Fibroblast of villous mesenchyme (primary cell): ENCODE results near the gene RANGRF. TPM values are rescaled to one million over a fixed set of nuclear protein-coding genes. Genes with fewer than 3 reads are reported as not detected.

Experiments used
- DNase-seq: peaks from one replicate; pipeline ENCODE4 v3.0.0-alpha.2; 2010; ENCODE audit warnings: low read depth
- H3K4me3 ChIP-seq: 2 replicates; pipeline ENCODE4 v1.5.1; 2011; ENCODE audit warnings: low read depth, mild to moderate bottlenecking, low read length
- CTCF ChIP-seq: IDR thresholded peaks from 2 replicates; pipeline ENCODE4 v1.5.1; 2012; ENCODE audit warnings: low read depth, mild to moderate bottlenecking, low read length; ENCODE audit not compliant: insufficient read depth
- total RNA-seq: library from RNA; depleted of rRNA; stranded (reverse); fragments of >200 nt; gene quantifications from 2 replicates; pipeline ENCODE4 v1.2.3, GENCODE V29; 2012

RANGRF gene
- total RNA-seq, 1 donor = 8.2 TPM

- no peak for TF ChIP-seq CTCF
- DNase-seq = no peak
Measured at GRCh38 chr17:8294814-8295316, 6.4 kb downstream of the RANGRF start.

GRCh38 chr17:8300226-8300625 is 11.8 kb downstream of the RANGRF start:
- DNase-seq = no peak
- TF ChIP-seq CTCF = no peak

More at GRCh38 chr17:8294814-8295316, 6.4 kb downstream of the RANGRF start:
- H3K4me3 ChIP-seq = peak overlapping the region; percentile 71

GRCh38 chr17:8300627-8301242 is 12.3 kb downstream of the RANGRF start:
- no peak overlapping the region for H3K4me3 ChIP-seq
- peak; percentile 92 for TF ChIP-seq CTCF
- peak; percentile 74 for DNase-seq

More at GRCh38 chr17:8300226-8300625, 11.8 kb downstream of the RANGRF start:
- no peak overlapping the region for H3K4me3 ChIP-seq

- DNase-seq = no peak
- no peak overlapping the region for H3K4me3 ChIP-seq
- no peak for TF ChIP-seq CTCF
Measured at GRCh38 chr17:8310601-8311123, 22.2 kb downstream of the RANGRF start.

GRCh38 chr17:8311131-8311790 is 22.8 kb downstream of the RANGRF start:
- no peak for DNase-seq
- H3K4me3 ChIP-seq = no peak overlapping the region
- no peak for TF ChIP-seq CTCF

GRCh38 chr17:8312251-8312650 is 23.8 kb downstream of the RANGRF start:
- no peak overlapping the region for H3K4me3 ChIP-seq
- TF ChIP-seq CTCF = no peak
- DNase-seq = no peak
